ENCODE data around the gene SMO. TPM values are rescaled to one million over a fixed set of nuclear protein-coding genes. Genes with fewer than 3 reads are reported as not detected.

Gene SMO
- total RNA-seq, 2 donors from 2014 or later, result 75.5 to 76.2 TPM

- H3K27me3 ChIP-seq (ENCODE audit: control insufficient read depth, insufficient read depth, low read length, poor library complexity, severe bottlenecking), result no peaks in the 10 kb centered on the region
- H3K27ac Mint-ChIP-seq, result no peak overlapping the region
- no peaks in the 10 kb centered on the region for H3K4me1 Mint-ChIP-seq
- TF ChIP-seq CTCF (conservative IDR thresholded peaks at IDR 0.05), result no peak
- H3K4me3 Mint-ChIP-seq, result no peak overlapping the region
- H3K4me3 ChIP-seq (ENCODE audit: low read length), result no peak overlapping the region
- H3K27ac ChIP-seq (ENCODE audit: low read depth, low read length), result no peak overlapping the region
- WGBS, 2 experiments (ENCODE audit: insufficient coverage in 1 of 2, insufficient read length in 1 of 2), result 92 to 98% methylated on average over 7 to 14 of the region's 14 CpGs
- peaks cover 20% of the 10 kb centered on the region for H3K9me3 Mint-ChIP-seq
- no peak for DNase-seq
- no peaks in the 10 kb centered on the region for H3K27me3 Mint-ChIP-seq (ENCODE audit: insufficient read depth)
- no peaks in the 10 kb centered on the region for H3K9me3 ChIP-seq (ENCODE audit: control insufficient read depth, low read length)
- H3K9ac ChIP-seq (ENCODE audit: extremely low read depth, low read length, poor library complexity, severe bottlenecking), result no peak overlapping the region
- peaks cover 44% of the 10 kb centered on the region for H3K36me3 ChIP-seq (ENCODE audit: control insufficient read depth, insufficient read depth, low read length)
- peaks cover 66% of the 10 kb centered on the region for H3K36me3 Mint-ChIP-seq (ENCODE audit: low read depth)
- no peaks in the 10 kb centered on the region for H3K4me1 ChIP-seq (ENCODE audit: control insufficient read depth, insufficient read depth, low read length)
Observed at GRCh38 chr7:129210989-129211312, 22.5 kb downstream of the SMO start.

GRCh38 chr7:129212126-129212525 is 23.7 kb downstream of the SMO start:
- Mint-ChIP-seq H3K27ac (no peak overlapping the region), H3K9me3 (peaks cover 32% of the 10 kb centered on the region), H3K27me3 (ENCODE audit: insufficient read depth) (no peaks in the 10 kb centered on the region), H3K4me1 (no peaks in the 10 kb centered on the region), H3K4me3 (no peak overlapping the region), H3K36me3 (ENCODE audit: low read depth) (peaks cover 59% of the 10 kb centered on the region)
- Histone ChIP-seq H3K27me3 (ENCODE audit: control insufficient read depth, insufficient read depth, low read length, poor library complexity, severe bottlenecking) (no peaks in the 10 kb centered on the region), H3K27ac (ENCODE audit: low read depth, low read length) (no peak overlapping the region), H3K36me3 (ENCODE audit: control insufficient read depth, insufficient read depth, low read length) (peaks cover 39% of the 10 kb centered on the region), H3K9ac (ENCODE audit: extremely low read depth, low read length, poor library complexity, severe bottlenecking) (no peak overlapping the region), H3K4me3 (ENCODE audit: low read length) (no peak overlapping the region), H3K9me3 (ENCODE audit: control insufficient read depth, low read length) (no peaks in the 10 kb centered on the region), H3K4me1 (ENCODE audit: control insufficient read depth, insufficient read depth, low read length) (no peaks in the 10 kb centered on the region)
- no peak for DNase-seq
- 96 to 97% methylated on average over 10 to 13 of the region's 14 CpGs for WGBS, 2 experiments (ENCODE audit: insufficient coverage in 1 of 2, insufficient read length in 1 of 2)
- no peak for TF ChIP-seq CTCF (conservative IDR thresholded peaks at IDR 0.05)

- Histone ChIP-seq H3K27me3 (ENCODE audit: control insufficient read depth, insufficient read depth, low read length, poor library complexity, severe bottlenecking) (no peaks in the 10 kb centered on the region), H3K9me3 (ENCODE audit: control insufficient read depth, low read length) (no peaks in the 10 kb centered on the region), H3K36me3 (ENCODE audit: control insufficient read depth, insufficient read depth, low read length) (peaks cover 35% of the 10 kb centered on the region), H3K4me1 (ENCODE audit: control insufficient read depth, insufficient read depth, low read length) (no peaks in the 10 kb centered on the region), H3K4me3 (ENCODE audit: low read length) (no peak overlapping the region), H3K9ac (ENCODE audit: extremely low read depth, low read length, poor library complexity, severe bottlenecking) (no peak overlapping the region), H3K27ac (ENCODE audit: low read depth, low read length) (no peak overlapping the region)
- Mint-ChIP-seq H3K27me3 (ENCODE audit: insufficient read depth) (no peaks in the 10 kb centered on the region), H3K4me3 (no peak overlapping the region), H3K27ac (no peak overlapping the region), H3K4me1 (no peaks in the 10 kb centered on the region), H3K36me3 (ENCODE audit: low read depth) (peaks cover 55% of the 10 kb centered on the region), H3K9me3 (peaks cover 34% of the 10 kb centered on the region)
- DNase-seq, result no peak
- WGBS, 2 experiments (ENCODE audit: insufficient coverage in 1 of 2, insufficient read length in 1 of 2), result 90 to 96% methylated on average over 3 to 4 of the region's 4 CpGs
- no peak for TF ChIP-seq CTCF (conservative IDR thresholded peaks at IDR 0.05)
Observed at GRCh38 chr7:129212596-129212995, 24.2 kb downstream of the SMO start.

Data from endodermal cell (in vitro differentiated cells).